AG09319 (cell line): ENCODE data around the gene ESPN.
A peak's percentile ranks its signal among the peaks of the same experiment; 100 is the strongest.

Experiments
- DNase-seq: peaks from one replicate; pipeline ENCODE4 v3.0.0-alpha.2; 2010; ENCODE audit warnings: low read depth; ENCODE audit errors: extremely low read depth
- CTCF ChIP-seq: IDR thresholded peaks from 2 replicates; pipeline ENCODE4 v1.5.1; 2011; ENCODE audit warnings: low read depth, mild to moderate bottlenecking, inconsistent platforms, low read length, moderate library complexity

Gene ESPN

GRCh38 chr1:6475381-6476133 lies 51.0 kb downstream of the ESPN start:
- no peak for DNase-seq
- TF ChIP-seq CTCF = peak; percentile 88

GRCh38 chr1:6476483-6476882 lies 51.9 kb downstream of the ESPN start:
- no peak for TF ChIP-seq CTCF
- no peak for DNase-seq

GRCh38 chr1:6477039-6477820 lies 52.7 kb downstream of the ESPN start:
- DNase-seq = no peak
- TF ChIP-seq CTCF = no peak

GRCh38 chr1:6481820-6482219 lies 57.2 kb downstream of the ESPN start:
- no peak for TF ChIP-seq CTCF
- no peak for DNase-seq

GRCh38 chr1:6483017-6483760 lies 58.6 kb downstream of the ESPN start:
- no peak for TF ChIP-seq CTCF
- no peak for DNase-seq

- TF ChIP-seq CTCF = no peak
- no peak for DNase-seq
These were observed 59.2 kb downstream of the ESPN start for GRCh38 chr1:6483761-6484117.

- no peak for DNase-seq
- TF ChIP-seq CTCF = no peak
These were observed 60.2 kb downstream of the ESPN start for GRCh38 chr1:6484826-6485167.
